D721Med (cell line): ENCODE measurements around the gene SP9.

Experiments
- DNase-seq: peaks from one replicate; pipeline ENCODE4 v3.0.0; 2011; ENCODE audit warnings: low spot score; ENCODE audit not compliant: insufficient read length
- FAIRE-seq: peaks from 2 replicates; lab custom pipeline; 2011; peaks lifted over from hg19 to GRCh38; lab: Jason Lieb, UNC
- CTCF ChIP-seq: IDR thresholded peaks from 2 replicates; pipeline ENCODE4 v1.5.1; 2012; ENCODE audit warnings: mild to moderate bottlenecking, control low read depth; ENCODE audit not compliant: insufficient read depth; ENCODE audit errors: missing control alignments

Gene SP9

GRCh38 chr2:174328961-174329715 is 5.6 kb upstream of the SP9 start:
- DNase-seq, result no peak
- no peak for FAIRE-seq
- TF ChIP-seq CTCF, result no peak

GRCh38 chr2:174330945-174331594 is 3.7 kb upstream of the SP9 start:
- DNase-seq (no peak), FAIRE-seq (no peak)
- TF ChIP-seq CTCF, result no peak

GRCh38 chr2:174331595-174332216 is 3.0 kb upstream of the SP9 start:
- no peak for TF ChIP-seq CTCF

GRCh38 chr2:174332217-174332963 is 2.4 kb upstream of the SP9 start:
- DNase-seq, result no peak
- no peak for TF ChIP-seq CTCF
- no peak for FAIRE-seq

More at GRCh38 chr2:174331595-174332216, 3.0 kb upstream of the SP9 start:
- no peak for DNase-seq
- no peak for FAIRE-seq

GRCh38 chr2:174333017-174333371 is 1.8 kb upstream of the SP9 start:
- no peak for TF ChIP-seq CTCF
- no peak for FAIRE-seq

GRCh38 chr2:174333372-174334277 is 1.1 kb upstream of the SP9 start:
- TF ChIP-seq CTCF, result no peak
- FAIRE-seq (no peak), DNase-seq (no peak)

More at GRCh38 chr2:174333017-174333371, 1.8 kb upstream of the SP9 start:
- no peak for DNase-seq
